HEK293 (cell line): ENCODE results near the gene DENND2A.

Source experiments
- CTCF ChIA-PET: fragments of 350-600 bp; formaldehyde crosslinking; extraction: SDS; loops from one replicate; lab custom pipeline; 2021; ENCODE audit warnings: antibody characterized with exemption; lab: Yijun Ruan, JAX
- POLR2A ChIA-PET: fragments of 300-600 bp; formaldehyde crosslinking; extraction: SDS; loops from one replicate; lab custom pipeline; 2020; ENCODE audit warnings: antibody characterized with exemption, inconsistent platforms; lab: Yijun Ruan, JAX
- H3K27ac ChIP-seq: fragments of 200-500 bp; sonication (Bioruptor generic); 2 replicates; pipeline ENCODE4 v1.5.1; 2014; ENCODE audit warnings: low read depth, low read length, control low read depth, inconsistent platforms; ENCODE audit errors: extremely low read depth
- H3K36me3 ChIP-seq, 2 experiments: fragments of 200-500 bp in 1 of 2; sonication (Bioruptor generic) in 1 of 2; 1 replicate in 1 of 2; 2 replicates in 1 of 2; pipeline ENCODE4 v1.5.1; 2014 to 2017; ENCODE audit warnings: inconsistent platforms in 2 of 2, low read length in 2 of 2; ENCODE audit not compliant: control insufficient read depth in 2 of 2, insufficient read depth in 1 of 2
- H3K4me1 ChIP-seq: fragments of 200-500 bp; sonication (Bioruptor generic); 2 replicates; pipeline ENCODE4 v1.5.1; 2014; ENCODE audit warnings: mild to moderate bottlenecking, low read length, inconsistent platforms; ENCODE audit not compliant: control insufficient read depth, insufficient read depth
- H3K4me3 ChIP-seq: 2 replicates; pipeline ENCODE4 v1.5.1; 2011; ENCODE audit warnings: low read depth, mild to moderate bottlenecking, control low read depth, low read length, moderate library complexity
- H3K9me3 ChIP-seq: fragments of 200-500 bp; sonication (Bioruptor generic); 2 replicates; pipeline ENCODE4 v1.5.1; 2014; ENCODE audit warnings: low read depth, low read length, inconsistent platforms; ENCODE audit not compliant: control insufficient read depth, insufficient read depth
- BCL11A ChIP-seq: fragments of 450-650 bp; formaldehyde crosslinking; IDR thresholded peaks from 2 replicates; pipeline ENCODE4 v1.5.1; 2016; ENCODE audit warnings: low read depth, missing biosample characterization, missing genetic modification characterization
- EGR2 ChIP-seq: fragments of 450-650 bp; formaldehyde crosslinking; IDR thresholded peaks from 2 replicates; pipeline ENCODE4 v1.5.1; 2016; ENCODE audit warnings: low read depth, missing biosample characterization, missing genetic modification characterization
- KLF9 ChIP-seq: fragments of 450-650 bp; formaldehyde crosslinking; IDR thresholded peaks from 2 replicates; pipeline ENCODE4 v1.5.1; 2016; ENCODE audit warnings: missing biosample characterization, missing genetic modification characterization, low read depth
- PRDM10 ChIP-seq: fragments of 450-650 bp; formaldehyde crosslinking; IDR thresholded peaks from 2 replicates; pipeline ENCODE4 v1.5.1; 2016; ENCODE audit warnings: missing biosample characterization, missing genetic modification characterization
- TCF7L2 ChIP-seq: IDR thresholded peaks from 2 replicates; pipeline ENCODE4 v1.6.1; 2011; ENCODE audit warnings: low read depth, mild to moderate bottlenecking, inconsistent platforms, low read length, moderate library complexity, borderline replicate concordance
- WT1 ChIP-seq: fragments of 450-650 bp; formaldehyde crosslinking; IDR thresholded peaks from 2 replicates; pipeline ENCODE4 v1.5.1; 2016; ENCODE audit warnings: missing biosample characterization, missing genetic modification characterization
- ZBTB17 ChIP-seq: fragments of 450-650 bp; formaldehyde crosslinking; IDR thresholded peaks from 2 replicates; pipeline ENCODE4 v1.5.1; 2016; ENCODE audit warnings: missing biosample characterization, missing genetic modification characterization
- ZBTB44 ChIP-seq: fragments of 450-650 bp; IDR thresholded peaks from 2 replicates; pipeline ENCODE4 v1.5.1; 2018; ENCODE audit warnings: missing biosample characterization, mild to moderate bottlenecking, missing genetic modification characterization
- ZFHX2 ChIP-seq: fragments of 450-650 bp; formaldehyde crosslinking; conservative IDR thresholded peaks from 2 replicates; pipeline ENCODE4 v1.5.1; 2016; ENCODE audit warnings: missing biosample characterization, missing genetic modification characterization
- ZNF114 ChIP-seq: fragments of 450-650 bp; formaldehyde crosslinking; IDR thresholded peaks from 2 replicates; pipeline ENCODE4 v1.5.0; 2017; ENCODE audit warnings: missing biosample characterization, missing genetic modification characterization
- ZNF121 ChIP-seq: fragments of 450-650 bp; formaldehyde crosslinking; IDR thresholded peaks from 2 replicates; pipeline ENCODE4 v1.5.1; 2016; ENCODE audit warnings: missing biosample characterization, missing genetic modification characterization
- ZNF138 ChIP-seq: fragments of 450-650 bp; formaldehyde crosslinking; IDR thresholded peaks from 2 replicates; pipeline ENCODE4 v1.5.1; 2016; ENCODE audit warnings: missing biosample characterization, missing genetic modification characterization, borderline replicate concordance
- ZNF19 ChIP-seq: fragments of 450-650 bp; formaldehyde crosslinking; IDR thresholded peaks from 2 replicates; pipeline ENCODE4; 2016; ENCODE audit warnings: missing biosample characterization, missing genetic modification characterization, low read depth
- ZNF394 ChIP-seq: fragments of 450-650 bp; formaldehyde crosslinking; IDR thresholded peaks from 2 replicates; pipeline ENCODE4 v1.5.1; 2016; ENCODE audit warnings: missing biosample characterization, missing genetic modification characterization, mild to moderate bottlenecking, moderate library complexity, borderline replicate concordance
- ZNF423 ChIP-seq: fragments of 450-650 bp; formaldehyde crosslinking; IDR thresholded peaks from 2 replicates; pipeline ENCODE4 v1.5.1; 2016; ENCODE audit warnings: missing biosample characterization, missing genetic modification characterization
- ZNF558 ChIP-seq: fragments of 450-650 bp; formaldehyde crosslinking; IDR thresholded peaks from 2 replicates; pipeline ENCODE4 v1.5.1; 2016; ENCODE audit warnings: missing biosample characterization, missing genetic modification characterization
- ZNF600 ChIP-seq: fragments of 450-650 bp; formaldehyde crosslinking; IDR thresholded peaks from 2 replicates; pipeline ENCODE4 v1.5.1; 2016; ENCODE audit warnings: missing biosample characterization, missing genetic modification characterization
- ZNF658 ChIP-seq: fragments of 450-650 bp; formaldehyde crosslinking; IDR thresholded peaks from 2 replicates; pipeline ENCODE4; 2016; ENCODE audit warnings: missing biosample characterization, missing genetic modification characterization
- ZNF785 ChIP-seq: fragments of 450-650 bp; formaldehyde crosslinking; IDR thresholded peaks from 2 replicates; pipeline ENCODE4 v1.5.1; 2016; ENCODE audit warnings: missing biosample characterization, missing genetic modification characterization
- ZNF843 ChIP-seq: fragments of 450-650 bp; formaldehyde crosslinking; IDR thresholded peaks from 2 replicates; pipeline ENCODE4 v1.5.1; 2016; ENCODE audit warnings: missing biosample characterization, missing genetic modification characterization

The DENND2A gene

GRCh38 chr7:140596519-140597427, 43.8 kb downstream of the DENND2A start (continued):
- TF ChIP-seq WT1 (tag by site-specific recombination) (peak; percentile 61), KLF9 (tag by site-specific recombination) (no peak), ZNF600 (tag by site-specific recombination) (peak; percentile 38; the same call in 1 of the 2 replicates), ZNF19 (tag by site-specific recombination) (no peak), ZNF121 (tag by site-specific recombination) (no peak), ZNF843 (tag by site-specific recombination) (peak; percentile 55; the same call in 1 of the 2 replicates), ZNF394 (tag by site-specific recombination) (no peak), ZNF558 (no peak), ZNF785 (tag by site-specific recombination) (no peak), ZNF423 (tag by site-specific recombination) (no peak), ZBTB17 (peak; percentile 78), PRDM10 (tag by site-specific recombination) (peak; percentile 87), ZNF138 (tag by site-specific recombination) (no peak), ZBTB44 (0 out of 2 replicates have a peak, but pooled peaks have one; percentile 13)

- Histone ChIP-seq H3K36me3 (no peaks in the 10 kb centered on the region), H3K4me3 (no peak overlapping the region), H3K27ac (no peak overlapping the region), H3K4me1 (peaks cover 11% of the 10 kb centered on the region), H3K9me3 (no peaks in the 10 kb centered on the region)
- no peak for TF ChIP-seq ZNF114 (tag by site-specific recombination)
- TF ChIP-seq ZNF658 (tag by site-specific recombination) = no peak
- TF ChIP-seq EGR2 (tag by site-specific recombination) = 0 out of 2 replicates have a peak, but pooled peaks have one; percentile 25
- TF ChIP-seq TCF7L2 = no peak
- peak; percentile 55; the same call in 1 of the 2 replicates for TF ChIP-seq ZFHX2 (tag by site-specific recombination)
- TF ChIP-seq BCL11A (tag by site-specific recombination) = no peak
- CTCF ChIA-PET = interaction anchor here (0.6 kb wide), 1 partner anchor 76 kb away, joined by 3 read pairs; no protein-coding TSS in a partner anchor
- POLR2A ChIA-PET = no interaction called here
These were observed 45.0 kb downstream of the DENND2A start for GRCh38 chr7:140595468-140596092.
